GM23338 (cell line): ENCODE data around the gene FOXA2. TPM values are rescaled to one million over a fixed set of nuclear protein-coding genes. Genes with fewer than 3 reads are reported as not detected.

Source experiments
- ATAC-seq: fragments of 200-7000 bp; cut with Tn5 transposase; 3 replicates; pipeline ENCODE4 v1.9.1; 2020
- DNase-seq: peaks from one replicate; pipeline ENCODE4 v3.0.0-alpha.2; 2015; ENCODE audit warnings: low spot score
- H2AFZ ChIP-seq: fragments of 200-600 bp; sonication (generic); 2 replicates; pipeline ENCODE4 v1.8.0; 2016; ENCODE audit warnings: antibody characterized with exemption, mild to moderate bottlenecking, moderate library complexity
- H3F3A ChIP-seq: fragments of 200-600 bp; sonication (generic); replicated peaks from 2 replicates; pipeline ENCODE4 v1.8.0; 2017; ENCODE audit warnings: antibody characterized with exemption, mixed run types, low read depth
- H3K27ac ChIP-seq: fragments of 200-600 bp; sonication (generic); 2 replicates; pipeline ENCODE4 v1.6.1; 2016; ENCODE audit warnings: low read depth
- H3K27me3 ChIP-seq: fragments of 200-600 bp; sonication (generic); 2 replicates; pipeline ENCODE4 v1.8.0; 2016; ENCODE audit warnings: mild to moderate bottlenecking, mixed run types, moderate library complexity; ENCODE audit not compliant: insufficient read depth
- H3K36me3 ChIP-seq: fragments of 200-600 bp; sonication (generic); 2 replicates; pipeline ENCODE4 v1.8.0; 2016; ENCODE audit warnings: mild to moderate bottlenecking; ENCODE audit not compliant: insufficient read depth
- H3K4me1 ChIP-seq: fragments of 200-600 bp; sonication (generic); 2 replicates; pipeline ENCODE4 v1.8.0; 2016; ENCODE audit warnings: mild to moderate bottlenecking, moderate library complexity; ENCODE audit not compliant: insufficient read depth
- H3K4me2 ChIP-seq: fragments of 200-600 bp; sonication (generic); 2 replicates; pipeline ENCODE4 v1.7.1; 2017; ENCODE audit warnings: mixed run types
- H3K4me3 ChIP-seq: fragments of 200-600 bp; sonication (generic); 2 replicates; pipeline ENCODE4 v1.6.1; 2016; ENCODE audit warnings: mixed run types
- H3K79me2 ChIP-seq: fragments of 200-600 bp; sonication (generic); replicated peaks from 2 replicates; pipeline ENCODE4 v1.8.0; 2017; ENCODE audit warnings: mild to moderate bottlenecking; ENCODE audit not compliant: insufficient read depth
- H3K9me2 ChIP-seq: fragments of 200-600 bp; sonication (generic); 2 replicates; pipeline ENCODE4 v1.8.0; 2017; ENCODE audit not compliant: insufficient read depth
- H4K20me1 ChIP-seq: fragments of 200-600 bp; sonication (generic); replicated peaks from 2 replicates; pipeline ENCODE4 v1.8.0; 2017; ENCODE audit warnings: mild to moderate bottlenecking; ENCODE audit not compliant: insufficient read depth
- H3K27ac Mint-ChIP-seq: 2 replicates; pipeline ENCODE4 v1.8.0; 2020; ENCODE audit warnings: inconsistent platforms, mild to moderate bottlenecking, moderate library complexity, mixed read lengths
- H3K27me3 Mint-ChIP-seq: 3 replicates; pipeline ENCODE4 v1.8.0; 2022; ENCODE audit warnings: low read depth, mild to moderate bottlenecking, moderate library complexity, mixed read lengths, inconsistent platforms; ENCODE audit not compliant: insufficient read depth, poor library complexity
- H3K36me3 Mint-ChIP-seq: 3 replicates; pipeline ENCODE4 v1.8.0; 2021; ENCODE audit warnings: low read depth, mild to moderate bottlenecking, inconsistent platforms, moderate library complexity, mixed read lengths
- H3K4me1 Mint-ChIP-seq: 3 replicates; pipeline ENCODE4 v1.8.0; 2020; ENCODE audit warnings: mild to moderate bottlenecking, inconsistent platforms, mixed read lengths
- H3K4me3 Mint-ChIP-seq: 3 replicates; pipeline ENCODE4 v1.8.0; 2021; ENCODE audit warnings: moderate library complexity, mild to moderate bottlenecking, inconsistent platforms, mixed read lengths
- H3K9me3 Mint-ChIP-seq: 3 replicates; pipeline ENCODE4 v1.8.0; 2020; ENCODE audit warnings: moderate library complexity, mild to moderate bottlenecking, inconsistent platforms, mixed read lengths
- CREB1 ChIP-seq: fragments of 250-450 bp; sonication (Bioruptor Pico); IDR thresholded peaks from 2 replicates; pipeline ENCODE4 v1.5.0; 2020; ENCODE audit warnings: low read depth, mild to moderate bottlenecking, moderate library complexity
- CTCF ChIP-seq, 2 experiments: fragments of 200-600 bp in 1 of 2; sonication (generic) in 1 of 2; conservative IDR thresholded peaks; 2 replicates each; pipeline versions ENCODE4 v1.5.1 to v1.6.1; 2016 to 2017; ENCODE audit warnings: antibody characterized with exemption in 2 of 2, low read depth in 2 of 2, mild to moderate bottlenecking in 2 of 2, moderate library complexity in 1 of 2
- ETS1 ChIP-seq: IDR thresholded peaks from 2 replicates; pipeline ENCODE4 v1.6.1; 2016; ENCODE audit warnings: antibody characterized with exemption
- EZH2 ChIP-seq: fragments of 200-600 bp; sonication (generic); IDR thresholded peaks from one replicate; pipeline ENCODE4 v1.8.0; 2017; ENCODE audit warnings: antibody characterized with exemption, mild to moderate bottlenecking, low read depth; ENCODE audit not compliant: unreplicated experiment
- EZH2phosphoT487 ChIP-seq: fragments of 200-600 bp; sonication (generic); IDR thresholded peaks from one replicate; pipeline ENCODE4 v1.8.1; 2018; ENCODE audit warnings: antibody characterized with exemption; ENCODE audit not compliant: unreplicated experiment
- JUNB ChIP-seq: IDR thresholded peaks from one replicate; pipeline ENCODE4 v1.6.1; 2016; ENCODE audit warnings: antibody characterized with exemption; ENCODE audit not compliant: unreplicated experiment
- NANOG ChIP-seq: IDR thresholded peaks from 2 replicates; pipeline ENCODE4 v1.6.1; 2016; ENCODE audit warnings: antibody characterized with exemption, borderline replicate concordance
- POLR2AphosphoS5 ChIP-seq: IDR thresholded peaks from 2 replicates; pipeline ENCODE4 v1.6.1; 2016; ENCODE audit warnings: antibody characterized with exemption, low read depth
- STAT1 ChIP-seq: IDR thresholded peaks from one replicate; pipeline ENCODE4 v1.6.1; 2016; ENCODE audit warnings: antibody characterized with exemption; ENCODE audit not compliant: unreplicated experiment
- ZNF114 ChIP-seq: fragments of 250-450 bp; sonication (Bioruptor Pico); IDR thresholded peaks from 2 replicates; pipeline ENCODE4 v1.5.0; 2020; ENCODE audit warnings: mild to moderate bottlenecking, moderate library complexity
- ZNF331 ChIP-seq: fragments of 250-450 bp; sonication (Bioruptor Pico); IDR thresholded peaks from 2 replicates; pipeline ENCODE4 v1.5.0; 2020; ENCODE audit warnings: low read depth, mild to moderate bottlenecking, moderate library complexity
- ZNF462 ChIP-seq: fragments of 250-450 bp; sonication (Bioruptor Pico); IDR thresholded peaks from 2 replicates; pipeline ENCODE4 v1.5.0; 2020; ENCODE audit warnings: mild to moderate bottlenecking, moderate library complexity
- polyA plus RNA-seq: library from polyadenylated mRNA; unstranded; fragments of >200 nt; fragmentation: Nextera tagmentation; extraction: Ambion mirVana; gene quantifications from 2 replicates; pipeline ENCODE4 v1.2.1, GENCODE V29; 2016
- total RNA-seq: library from RNA; depleted of rRNA; stranded (reverse); fragments of >200 nt; shearing (Covaris generic); gene quantifications from 2 replicates; pipeline ENCODE4 v1.2.3, GENCODE V29; 2014
- TF ChIP-seq, protein P1 (sequence below): IDR thresholded peaks from one replicate; pipeline ENCODE4 v1.6.1; 2018; ENCODE audit warnings: antibody characterized with exemption; ENCODE audit not compliant: unreplicated experiment

The FOXA2 gene
- total and polyA plus RNA-seq, 2 experiments from 2014 or later: not detected

GRCh38 chr20:22532598-22532997, 51.8 kb downstream of the FOXA2 start:
- Mint-ChIP-seq H3K4me3 (no peak overlapping the region), H3K9me3 (no peaks in the 10 kb centered on the region), H3K27me3 (peaks cover 13% of the 10 kb centered on the region)

More at GRCh38 chr20:22532598-22532997, 51.8 kb downstream of the FOXA2 start:
- Histone ChIP-seq H3K9me2 (peaks cover 25% of the 10 kb centered on the region), H3K4me2 (no peak overlapping the region), H4K20me1 (no peaks in the 10 kb centered on the region), H3F3A (no peaks in the 10 kb centered on the region), H3K27me3 (no peaks in the 10 kb centered on the region), H3K27ac (no peak overlapping the region), H3K36me3 (no peaks in the 10 kb centered on the region), H3K4me3 (no peak overlapping the region), H3K4me1 (peaks cover 26% of the 10 kb centered on the region), H2AFZ (no peak overlapping the region), H3K79me2 (no peaks in the 10 kb centered on the region)
- Mint-ChIP-seq H3K36me3 (peaks cover 3% of the 10 kb centered on the region; the same call in 1 of the 3 replicates), H3K27ac (no peak overlapping the region), H3K4me1 (peaks cover 35% of the 10 kb centered on the region)
- TF ChIP-seq ETS1: no peak
- TF ChIP-seq, protein P1, sequence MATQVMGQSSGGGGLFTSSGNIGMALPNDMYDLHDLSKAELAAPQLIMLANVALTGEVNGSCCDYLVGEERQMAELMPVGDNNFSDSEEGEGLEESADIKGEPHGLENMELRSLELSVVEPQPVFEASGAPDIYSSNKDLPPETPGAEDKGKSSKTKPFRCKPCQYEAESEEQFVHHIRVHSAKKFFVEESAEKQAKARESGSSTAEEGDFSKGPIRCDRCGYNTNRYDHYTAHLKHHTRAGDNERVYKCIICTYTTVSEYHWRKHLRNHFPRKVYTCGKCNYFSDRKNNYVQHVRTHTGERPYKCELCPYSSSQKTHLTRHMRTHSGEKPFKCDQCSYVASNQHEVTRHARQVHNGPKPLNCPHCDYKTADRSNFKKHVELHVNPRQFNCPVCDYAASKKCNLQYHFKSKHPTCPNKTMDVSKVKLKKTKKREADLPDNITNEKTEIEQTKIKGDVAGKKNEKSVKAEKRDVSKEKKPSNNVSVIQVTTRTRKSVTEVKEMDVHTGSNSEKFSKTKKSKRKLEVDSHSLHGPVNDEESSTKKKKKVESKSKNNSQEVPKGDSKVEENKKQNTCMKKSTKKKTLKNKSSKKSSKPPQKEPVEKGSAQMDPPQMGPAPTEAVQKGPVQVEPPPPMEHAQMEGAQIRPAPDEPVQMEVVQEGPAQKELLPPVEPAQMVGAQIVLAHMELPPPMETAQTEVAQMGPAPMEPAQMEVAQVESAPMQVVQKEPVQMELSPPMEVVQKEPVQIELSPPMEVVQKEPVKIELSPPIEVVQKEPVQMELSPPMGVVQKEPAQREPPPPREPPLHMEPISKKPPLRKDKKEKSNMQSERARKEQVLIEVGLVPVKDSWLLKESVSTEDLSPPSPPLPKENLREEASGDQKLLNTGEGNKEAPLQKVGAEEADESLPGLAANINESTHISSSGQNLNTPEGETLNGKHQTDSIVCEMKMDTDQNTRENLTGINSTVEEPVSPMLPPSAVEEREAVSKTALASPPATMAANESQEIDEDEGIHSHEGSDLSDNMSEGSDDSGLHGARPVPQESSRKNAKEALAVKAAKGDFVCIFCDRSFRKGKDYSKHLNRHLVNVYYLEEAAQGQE: no peak
- TF ChIP-seq CTCF (conservative IDR thresholded peaks at IDR 0.05; ENCODE audit: low read depth in 2 of 2): no peak
- TF ChIP-seq POLR2AphosphoS5: no peak
- TF ChIP-seq JUNB: no peak
- no peak for TF ChIP-seq ZNF462 (CRISPR knock-in tag)
- TF ChIP-seq STAT1: no peak
- TF ChIP-seq ZNF114 (CRISPR knock-in tag): no peak
- no peak for TF ChIP-seq NANOG
- TF ChIP-seq EZH2phosphoT487: no peak
- no peak for TF ChIP-seq ZNF331
- TF ChIP-seq CREB1 (CRISPR knock-in tag): no peak
- TF ChIP-seq EZH2: no peak
- DNase-seq (no peak), ATAC-seq (no peak)
